HuH-7.5 (cell line): ENCODE measurements around the gene RRP36.
"Not testable (repeated sequence)": the region's sequence is repeated elsewhere in the genome, so short reads cannot be mapped to it uniquely, and the experiment has no call there.

Experiments
- DNase-seq: peaks from one replicate; pipeline ENCODE4 v3.0.0; 2011; ENCODE audit warnings: low spot score

Gene RRP36

DNA sequence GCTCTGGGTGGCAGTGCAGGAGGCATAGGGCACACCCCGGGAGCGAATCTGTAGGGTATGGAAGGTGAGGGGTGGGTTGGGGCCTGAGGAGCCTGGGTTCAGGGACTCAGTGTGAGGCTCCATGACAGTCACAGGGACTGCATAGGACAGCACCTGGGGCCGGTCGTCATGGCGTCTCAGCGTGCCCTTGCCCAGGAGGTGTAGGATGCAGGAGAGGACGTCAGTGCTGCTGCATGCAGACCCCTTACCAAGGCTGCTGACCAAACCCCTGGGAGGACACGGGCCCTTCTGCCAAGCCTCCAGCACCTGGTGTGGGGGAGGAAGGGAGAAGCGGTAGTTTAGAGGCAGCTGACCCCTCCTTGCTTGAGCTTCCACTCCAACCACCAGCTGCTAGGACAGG lies 16.3 kb downstream of the RRP36 start:
- DNase-seq = no peak

DNA sequence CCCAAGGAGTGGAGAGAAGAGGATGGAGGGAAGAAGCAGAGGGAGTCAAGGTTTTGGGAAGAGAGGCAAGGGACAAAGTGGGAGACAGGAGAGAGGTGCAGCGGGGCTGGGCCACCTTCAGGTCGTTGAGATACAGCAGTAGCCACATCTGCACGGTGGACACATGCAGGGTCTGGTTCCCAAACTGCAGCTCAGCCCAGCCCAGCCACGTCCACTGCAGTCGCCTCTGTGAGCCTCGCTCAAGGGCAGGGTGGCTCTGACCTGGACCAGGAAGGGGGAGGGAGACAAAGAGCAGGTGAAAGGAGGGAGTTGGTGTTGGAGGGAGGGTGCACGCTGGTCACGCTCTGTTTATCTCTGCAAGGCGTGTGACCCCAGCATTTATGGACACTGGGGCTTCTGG lies 17.3 kb downstream of the RRP36 start:
- no peak for DNase-seq

DNA sequence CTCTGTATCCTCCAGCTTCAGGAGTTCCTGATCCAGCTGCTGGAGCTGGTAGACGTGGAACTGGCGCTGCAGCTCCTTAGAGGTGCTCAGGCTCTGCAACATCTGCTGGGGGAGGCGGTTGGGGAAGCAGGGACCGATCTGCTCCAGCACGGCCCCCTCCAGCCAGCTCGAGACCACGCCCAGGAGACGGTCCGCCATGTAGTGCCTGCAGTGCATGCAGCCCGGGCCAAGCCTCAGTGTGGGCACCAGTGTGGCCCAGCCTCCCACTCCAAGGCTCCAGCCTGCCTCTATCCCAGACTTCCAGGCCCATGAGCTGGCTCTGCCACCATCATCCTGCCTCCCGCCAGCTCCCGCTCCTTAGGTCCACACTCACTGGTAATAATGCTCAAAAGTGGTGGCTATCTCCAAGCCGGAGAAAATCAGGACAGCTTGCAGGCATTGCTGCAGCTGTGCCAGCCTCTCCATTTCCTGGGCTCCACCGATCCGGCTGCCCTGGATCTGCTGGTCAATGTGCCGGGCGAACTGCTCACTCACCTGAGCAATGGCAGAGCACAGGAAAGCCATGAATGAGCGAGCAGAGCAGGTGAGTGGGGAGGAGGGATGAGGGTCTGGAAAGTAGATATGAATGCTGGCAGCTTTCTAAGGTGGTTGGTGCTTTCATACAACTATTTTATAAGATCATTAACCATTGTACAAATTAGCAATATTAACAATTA lies 19.3 kb downstream of the RRP36 start:
- DNase-seq = no peak

DNA sequence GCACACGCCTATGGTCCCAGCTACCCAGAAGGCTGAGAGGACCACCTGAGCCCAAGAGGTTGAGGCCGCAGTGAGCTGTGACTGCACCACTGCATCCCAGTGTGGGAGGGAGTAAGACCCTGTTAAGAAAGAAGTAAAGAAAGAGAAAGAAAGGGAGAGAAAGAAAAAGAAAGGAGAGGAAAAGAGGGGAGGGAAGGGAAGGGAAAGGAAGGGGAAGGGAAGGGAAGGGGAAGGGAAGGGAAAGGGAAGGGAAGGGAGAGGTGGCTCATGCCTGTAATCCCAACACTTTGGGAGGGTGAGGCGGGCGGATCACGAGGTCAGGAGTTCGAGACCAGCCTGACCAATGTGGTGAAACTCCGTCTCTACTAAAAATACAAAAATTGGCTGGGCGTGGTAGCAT lies 20.1 kb downstream of the RRP36 start:
- not testable (repeated sequence) for DNase-seq

- no peak for DNase-seq
Measured at GRCh38 chr6:43043310-43043709, 21.9 kb downstream of the RRP36 start.

DNA sequence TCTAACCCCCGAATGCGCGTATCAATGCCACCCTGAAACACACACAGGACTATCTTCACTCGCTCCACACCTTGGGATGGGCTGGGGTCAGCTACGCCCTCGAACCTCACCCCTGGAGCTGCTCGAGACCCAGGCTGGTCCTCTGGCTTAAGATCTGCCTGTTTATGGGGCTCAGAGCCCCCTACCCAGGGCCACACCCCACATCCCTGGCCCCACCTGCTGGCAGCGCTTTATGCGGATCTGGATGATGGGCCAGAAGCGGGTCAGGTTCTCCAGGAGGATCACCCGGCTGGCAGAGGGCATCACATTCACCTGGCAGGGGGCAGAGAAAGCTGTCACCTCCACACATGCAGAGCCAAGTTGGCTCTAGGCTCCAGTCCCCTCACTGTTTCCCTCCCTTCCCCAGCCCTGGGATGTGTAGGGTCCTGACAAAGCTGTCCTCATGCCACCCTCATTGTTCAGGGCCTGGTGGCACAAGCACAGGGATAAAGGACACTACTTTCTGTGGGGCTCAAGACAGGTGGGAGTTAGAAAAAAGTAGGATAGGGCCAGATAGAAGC lies 24.0 kb downstream of the RRP36 start:
- no peak for DNase-seq

GRCh38 chr6:43047998-43048397 lies 26.6 kb downstream of the RRP36 start:
- DNase-seq = no peak

- DNase-seq = no peak
Measured at GRCh38 chr6:43050981-43051380, 29.6 kb downstream of the RRP36 start.

- no peak for DNase-seq
Measured at GRCh38 chr6:43052225-43052841, 30.9 kb downstream of the RRP36 start.

GRCh38 chr6:43052842-43053544 lies 31.6 kb downstream of the RRP36 start:
- DNase-seq = no peak

GRCh38 chr6:43053545-43054205 lies 32.3 kb downstream of the RRP36 start, which contains the start of gene CUL7:
TSS of gene CUL7 (minus strand) at chr6:43053851. CDS start at chr6:43052788, 1,063 bp downstream.
- peak; percentile 94 for DNase-seq

- no peak for DNase-seq
Measured at GRCh38 chr6:43054206-43054943, 33.0 kb downstream of the RRP36 start.

GRCh38 chr6:43055966-43056365 lies 34.5 kb downstream of the RRP36 start:
- no peak for DNase-seq

- no peak for DNase-seq
Measured at GRCh38 chr6:43058531-43058930, 37.1 kb downstream of the RRP36 start.

DNA sequence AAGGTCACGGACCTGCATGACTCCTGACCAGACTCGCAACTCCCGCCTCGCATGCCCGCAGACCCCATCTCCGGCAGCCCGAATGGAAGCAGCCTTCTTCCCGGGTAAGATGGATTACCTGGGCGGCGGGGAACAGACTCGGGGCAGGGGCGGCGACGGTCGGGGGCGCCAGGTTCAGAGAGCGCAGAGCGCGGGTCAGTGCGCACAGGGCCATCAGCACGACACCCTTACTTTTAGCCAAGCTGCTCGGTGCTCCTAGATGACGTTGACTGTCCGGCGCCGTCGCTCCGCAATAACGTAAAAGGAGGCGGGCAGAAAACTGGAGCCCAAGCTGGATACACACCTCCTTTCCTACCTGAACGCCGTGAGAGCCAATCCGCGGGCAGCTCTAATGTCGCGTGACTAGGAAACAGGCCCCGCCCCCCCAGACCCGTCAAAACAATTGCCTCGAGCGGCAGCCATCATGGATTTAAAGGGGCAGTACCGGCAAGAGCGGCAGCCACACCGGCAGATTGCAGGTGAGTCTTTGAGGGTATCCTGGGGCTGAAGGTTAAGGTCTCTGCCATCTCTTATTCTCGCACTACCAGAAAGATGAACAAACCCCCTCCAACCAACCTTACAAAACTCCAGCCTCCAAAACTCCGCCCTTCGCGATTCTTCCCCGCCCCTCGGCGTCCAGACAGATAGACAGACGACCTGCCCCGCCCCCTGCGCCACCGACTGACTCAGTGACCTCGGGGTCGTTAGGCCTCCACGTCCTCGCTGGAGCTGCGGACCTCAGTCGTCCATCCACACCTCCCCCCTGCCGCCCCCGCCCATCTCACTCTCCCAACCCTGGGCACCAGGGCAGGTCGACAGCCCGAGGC lies 38.0 kb downstream of the RRP36 start, which contains the start of the genes KLC4 and MRPL2:
Gene KLC4 (plus strand): TSS at position 464 of the 866 bp plus-strand sequence. CDS start 1,705 bp downstream, outside the sequence.
Gene MRPL2 (minus strand): TSS at position 267 of the 866 bp plus-strand sequence. CDS start 53 bp downstream, at position 214.
- peak; percentile 97 for DNase-seq

DNA sequence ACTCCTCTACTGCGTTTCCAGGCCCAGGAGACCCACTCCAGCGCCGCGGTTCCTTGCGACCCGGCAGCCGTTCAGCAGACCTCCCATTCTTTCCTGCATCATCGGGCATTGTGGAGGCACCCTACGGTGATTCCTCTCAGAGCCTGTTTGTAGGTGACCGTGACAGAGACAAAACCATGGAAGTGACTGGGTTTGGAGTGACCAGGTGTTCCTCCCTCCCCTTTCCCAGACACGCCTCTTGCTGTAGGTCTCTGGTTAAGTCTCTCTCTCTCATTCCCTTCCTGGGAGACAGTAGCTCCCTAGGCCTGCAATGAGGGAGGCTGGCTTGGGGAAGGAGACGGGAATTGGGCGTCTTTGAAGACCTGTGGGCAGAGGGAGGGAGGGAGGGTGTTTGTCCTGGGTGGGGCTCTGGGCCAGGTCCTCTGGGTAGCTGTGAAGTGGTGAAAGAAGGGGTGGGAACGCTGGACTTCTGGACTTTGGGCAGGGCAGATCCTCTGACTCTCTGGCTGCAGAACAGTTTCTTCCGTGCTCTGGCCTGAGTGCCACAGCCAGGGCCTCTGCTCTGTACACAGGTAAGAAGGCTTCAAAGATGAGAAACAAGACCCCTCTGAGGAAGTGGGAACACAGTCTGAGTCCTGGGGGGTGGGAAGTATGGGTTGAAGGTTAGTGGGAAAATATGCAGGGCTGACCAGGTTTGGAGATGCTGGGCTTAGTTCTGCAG lies 38.8 kb downstream of the RRP36 start:
- DNase-seq = peak; percentile 56

DNA sequence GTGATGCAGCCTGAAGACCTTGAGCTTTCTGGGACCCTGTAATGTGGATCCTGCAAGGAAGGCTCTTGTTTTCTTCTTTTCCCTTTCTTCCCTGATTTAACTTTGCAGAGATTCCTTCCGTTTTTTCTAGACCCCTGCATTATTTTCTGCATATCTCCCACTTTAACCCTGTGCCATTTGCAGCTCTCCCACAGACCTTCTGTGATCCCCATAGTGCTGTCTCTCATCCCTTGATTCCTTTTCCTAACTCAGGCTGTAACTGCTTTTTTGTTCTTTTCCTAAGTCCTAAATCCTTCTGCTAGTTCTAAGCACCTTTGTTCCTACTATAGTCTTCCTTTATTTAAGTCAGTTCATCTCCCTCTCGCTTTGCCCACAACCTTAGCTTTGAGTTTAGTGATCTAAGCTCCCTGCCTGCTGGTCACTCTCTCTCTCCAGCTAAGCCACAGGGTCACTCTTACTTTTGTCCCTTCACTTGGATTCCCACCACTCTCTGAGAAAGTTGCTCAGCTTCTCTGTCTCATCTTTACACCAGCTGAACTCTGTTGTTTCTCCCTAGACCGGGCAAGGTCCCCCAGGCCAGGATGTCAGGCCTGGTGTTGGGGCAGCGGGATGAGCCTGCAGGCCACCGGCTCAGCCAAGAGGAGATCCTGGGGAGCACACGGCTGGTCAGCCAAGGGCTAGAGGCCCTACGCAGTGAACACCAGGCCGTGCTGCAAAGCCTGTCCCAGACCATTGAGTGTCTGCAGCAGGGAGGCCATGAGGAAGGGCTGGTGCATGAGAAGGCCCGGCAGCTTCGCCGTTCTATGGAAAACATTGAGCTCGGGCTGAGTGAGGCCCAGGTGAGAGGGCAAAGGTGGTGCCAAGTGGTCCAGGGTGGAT lies 39.6 kb downstream of the RRP36 start:
- DNase-seq = no peak

- DNase-seq = no peak
Measured at GRCh38 chr6:43061861-43062260, 40.4 kb downstream of the RRP36 start.

DNA sequence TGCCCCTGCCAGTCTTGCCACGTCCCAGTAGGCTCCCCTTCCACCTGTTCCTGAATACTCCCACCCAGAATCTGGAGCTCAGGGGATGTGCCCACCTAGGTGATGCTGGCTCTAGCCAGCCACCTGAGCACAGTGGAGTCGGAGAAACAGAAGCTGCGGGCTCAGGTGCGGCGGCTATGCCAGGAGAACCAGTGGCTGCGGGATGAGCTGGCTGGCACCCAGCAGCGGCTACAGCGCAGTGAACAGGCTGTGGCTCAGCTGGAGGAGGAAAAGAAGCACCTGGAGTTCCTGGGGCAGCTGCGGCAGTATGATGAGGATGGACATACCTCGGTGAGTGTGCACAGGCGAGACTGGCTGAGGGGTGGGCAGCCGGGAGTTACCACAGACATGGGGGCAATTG lies 41.4 kb downstream of the RRP36 start:
- DNase-seq = no peak
